Measurements from ENCODE around the gene CCDC178.
A peak's percentile ranks its signal among the peaks of the same experiment; 100 is the strongest.

DNA sequence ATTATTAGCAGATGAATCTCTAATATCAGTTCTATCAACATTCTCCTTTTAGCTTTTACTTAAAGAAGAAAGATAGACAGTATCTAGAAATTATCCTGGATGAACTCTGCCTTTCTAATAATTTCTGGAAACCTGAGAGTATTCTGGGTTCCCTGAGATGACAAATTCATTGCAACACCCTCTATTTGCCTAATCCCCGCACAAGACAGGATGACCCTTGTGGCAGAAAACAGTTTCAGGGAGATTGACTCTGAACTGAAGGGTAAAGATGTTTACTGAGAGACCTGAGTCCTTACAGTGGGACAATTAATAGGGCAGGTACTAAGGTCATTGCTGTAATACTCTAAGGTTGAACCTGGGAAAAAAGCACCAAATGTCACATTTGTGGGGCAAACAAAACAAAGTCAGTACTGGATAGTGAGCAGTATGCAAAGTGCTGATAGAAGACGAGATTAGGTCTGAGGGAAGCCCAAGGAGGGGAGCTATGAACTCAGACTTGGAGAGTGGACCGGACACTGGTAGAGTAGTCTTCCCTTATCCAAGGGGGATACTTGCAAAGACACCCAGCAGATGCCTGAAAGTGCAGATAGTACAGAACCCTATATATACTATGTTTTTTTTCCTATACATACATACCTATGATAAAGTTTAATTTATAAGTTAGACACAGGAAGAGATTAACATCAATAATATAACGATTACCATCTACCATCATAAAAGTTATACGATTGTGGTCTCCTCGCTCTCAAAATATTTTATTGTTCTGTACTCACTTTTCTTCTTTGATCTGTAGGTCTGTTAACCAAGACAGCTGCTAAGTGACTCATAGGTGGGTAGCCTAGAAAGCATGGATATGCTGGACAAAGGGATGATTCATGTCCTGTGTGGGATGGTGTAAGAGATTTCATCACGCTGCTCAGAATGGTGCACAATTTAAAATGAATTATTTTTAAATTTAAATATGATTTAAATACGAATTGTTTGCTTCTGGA, 519.4 kb downstream of the CCDC178 start:
- TF ChIP-seq EZH2 (IDR thresholded peaks at IDR 0.05; ENCODE audit: insufficient read depth, poor library complexity, severe bottlenecking) (no peak), EZH2phosphoT487 (IDR thresholded peaks at IDR 0.05; ENCODE audit: insufficient read depth, low read depth) (peak; percentile 74; the same call in 1 of the 2 replicates)
